ENCODE data around the gene PRR7. TPM values are rescaled to one million over a fixed set of nuclear protein-coding genes. Genes with fewer than 3 reads are reported as not detected.
A peak's percentile ranks its signal among the peaks of the same experiment; 100 is the strongest.

PRR7 gene
- total RNA-seq, 1 donor from 2014 or later = 13.1 TPM

- H3K36me3 Mint-ChIP-seq (ENCODE audit: insufficient read depth) = peaks cover 8% of the 10 kb centered on the region
- peaks cover 14% of the 10 kb centered on the region for H3K4me1 Mint-ChIP-seq (ENCODE audit: low read depth)
- peaks cover 26% of the 10 kb centered on the region for H3K27me3 Mint-ChIP-seq
- peak overlapping the region; percentile 95 for H3K27ac Mint-ChIP-seq
- peak overlapping the region; percentile 76 for H3K4me3 Mint-ChIP-seq (ENCODE audit: low read depth)
- no peaks in the 10 kb centered on the region for H3K9me3 Mint-ChIP-seq (ENCODE audit: low read depth)
- DNase-seq (ENCODE audit: low spot score, unreplicated experiment) = no peak
- no peak for TF ChIP-seq CTCF (IDR thresholded peaks at IDR 0.05; ENCODE audit: unreplicated experiment)
Measured at GRCh38 chr5:177495243-177496060, 48.8 kb downstream of the PRR7 start.

GRCh38 chr5:177496070-177496726 lies 49.6 kb downstream of the PRR7 start:
- Mint-ChIP-seq H3K36me3 (ENCODE audit: insufficient read depth) (peaks cover 6% of the 10 kb centered on the region), H3K4me1 (ENCODE audit: low read depth) (peaks cover 16% of the 10 kb centered on the region), H3K4me3 (ENCODE audit: low read depth) (peak overlapping the region; percentile 76), H3K27ac (peak overlapping the region; percentile 95), H3K27me3 (peaks cover 28% of the 10 kb centered on the region), H3K9me3 (ENCODE audit: low read depth) (no peaks in the 10 kb centered on the region)
- peak; percentile 53 for TF ChIP-seq CTCF (IDR thresholded peaks at IDR 0.05; ENCODE audit: unreplicated experiment)
- DNase-seq (ENCODE audit: low spot score, unreplicated experiment) = no peak

GRCh38 chr5:177496727-177497291 lies 50.2 kb downstream of the PRR7 start:
- Mint-ChIP-seq H3K36me3 (ENCODE audit: insufficient read depth) (peaks cover 5% of the 10 kb centered on the region), H3K4me1 (ENCODE audit: low read depth) (peaks cover 16% of the 10 kb centered on the region), H3K4me3 (ENCODE audit: low read depth) (peak overlapping the region; percentile 76), H3K9me3 (ENCODE audit: low read depth) (no peaks in the 10 kb centered on the region), H3K27ac (peak overlapping the region; percentile 95), H3K27me3 (peaks cover 28% of the 10 kb centered on the region)
- TF ChIP-seq CTCF (IDR thresholded peaks at IDR 0.05; ENCODE audit: unreplicated experiment) = no peak
- peak; percentile 72 for DNase-seq (ENCODE audit: low spot score, unreplicated experiment)

GRCh38 chr5:177497292-177498012 lies 50.8 kb downstream of the PRR7 start, which contains the start of gene PDLIM7:
Gene PDLIM7, minus strand, starts transcription at chr5:177497604. Its CDS starts 1,092 bp downstream, at chr5:177496512.
- H3K36me3 Mint-ChIP-seq (ENCODE audit: insufficient read depth) = peaks cover 5% of the 10 kb centered on the region
- DNase-seq (ENCODE audit: low spot score, unreplicated experiment) = peak; percentile 97
- no peaks in the 10 kb centered on the region for H3K9me3 Mint-ChIP-seq (ENCODE audit: low read depth)
- H3K27me3 Mint-ChIP-seq = peaks cover 28% of the 10 kb centered on the region
- TF ChIP-seq CTCF (IDR thresholded peaks at IDR 0.05; ENCODE audit: unreplicated experiment) = peak; percentile 18
- peak within 1 kb of the TSS; percentile 95 for H3K27ac Mint-ChIP-seq
- peaks cover 16% of the 10 kb centered on the region for H3K4me1 Mint-ChIP-seq (ENCODE audit: low read depth)
- peak within 1 kb of the TSS; percentile 76 for H3K4me3 Mint-ChIP-seq (ENCODE audit: low read depth)

Data from progenitor cell of endocrine pancreas (in vitro differentiated cells).